Amygdala (tissue), 56 donors: ENCODE results near the gene MCTP2.

Experiments used
- DNase-seq, 56 donors: peaks; one replicate each; lab custom pipeline; 2025; lab: John Stamatoyannopoulos, UW

MCTP2 gene

GRCh38 chr15:94439158-94439557, 207.8 kb downstream of the MCTP2 start:
- DNase-seq = no peak

- DNase-seq = no peak
Observed at GRCh38 chr15:94441760-94442159, 210.4 kb downstream of the MCTP2 start.

- DNase-seq = no peak
Observed at GRCh38 chr15:94442480-94442879, 211.1 kb downstream of the MCTP2 start.

GRCh38 chr15:94443186-94443585, 211.8 kb downstream of the MCTP2 start:
- DNase-seq = no peak

GRCh38 chr15:94445566-94446160, 214.3 kb downstream of the MCTP2 start:
- DNase-seq = no peak

GRCh38 chr15:94446441-94446840, 215.1 kb downstream of the MCTP2 start:
- no peak for DNase-seq

GRCh38 chr15:94451466-94451865, 220.1 kb downstream of the MCTP2 start:
- DNase-seq = no peak

- no peak for DNase-seq
Observed at GRCh38 chr15:94453227-94453988, 222.0 kb downstream of the MCTP2 start.

GRCh38 chr15:94455297-94455696, 223.9 kb downstream of the MCTP2 start:
- no peak for DNase-seq

- DNase-seq = no peak
Observed at GRCh38 chr15:94456226-94456625, 224.9 kb downstream of the MCTP2 start.

- DNase-seq = no peak
Observed at GRCh38 chr15:94457661-94458060, 226.3 kb downstream of the MCTP2 start.

GRCh38 chr15:94460624-94461023, 229.3 kb downstream of the MCTP2 start:
- no peak for DNase-seq

- DNase-seq = no peak
Observed at GRCh38 chr15:94467034-94467433, 235.7 kb downstream of the MCTP2 start.

GRCh38 chr15:94470492-94470891, 239.1 kb downstream of the MCTP2 start:
- DNase-seq = no peak

GRCh38 chr15:94476686-94477085, 245.3 kb downstream of the MCTP2 start:
- no peak for DNase-seq

GRCh38 chr15:94477913-94478553, 246.7 kb downstream of the MCTP2 start:
- no peak for DNase-seq

- DNase-seq = no peak
Observed at GRCh38 chr15:94478763-94479162, 247.4 kb downstream of the MCTP2 start.

- no peak for DNase-seq
Observed at GRCh38 chr15:94480289-94480834, 249.0 kb downstream of the MCTP2 start.

- no peak for DNase-seq
Observed at GRCh38 chr15:94485148-94485719, 253.9 kb downstream of the MCTP2 start.

- no peak for DNase-seq
Observed at GRCh38 chr15:94487635-94488034, 256.3 kb downstream of the MCTP2 start.

GRCh38 chr15:94493176-94493575, 261.8 kb downstream of the MCTP2 start:
- DNase-seq = no peak
